Effector memory CD4-positive, alpha-beta T cell (primary cell): Measurements from ENCODE around the gene FAM209A.
"Not testable (repeated sequence)": the region's sequence is repeated elsewhere in the genome, so short reads cannot be mapped to it uniquely, and the experiment has no call there.

Experiments
- DNase-seq, 3 donors: peaks; one replicate each; pipeline ENCODE4 v3.0.0-alpha.2; 2020
- H3K27ac ChIP-seq: 2 replicates; pipeline ENCODE4 v1.7.0; 2013; ENCODE audit warnings: mild to moderate bottlenecking, low read length, moderate library complexity; ENCODE audit not compliant: insufficient read depth, poor library complexity, severe bottlenecking
- H3K27me3 ChIP-seq: replicated peaks from 2 replicates; pipeline ENCODE4 v1.7.0; 2013; ENCODE audit warnings: mild to moderate bottlenecking, low read length; ENCODE audit not compliant: insufficient read depth, control insufficient read depth, poor library complexity, severe bottlenecking
- H3K36me3 ChIP-seq: 2 replicates; pipeline ENCODE4 v1.7.0; 2013; ENCODE audit warnings: mild to moderate bottlenecking, low read length, moderate library complexity; ENCODE audit not compliant: control insufficient read depth, insufficient read depth
- H3K4me1 ChIP-seq: 2 replicates; pipeline ENCODE4 v1.7.0; 2013; ENCODE audit warnings: low read length, mild to moderate bottlenecking; ENCODE audit not compliant: control insufficient read depth, insufficient read depth, poor library complexity, severe bottlenecking
- H3K4me3 ChIP-seq: 2 replicates; pipeline ENCODE4 v1.7.0; 2013; ENCODE audit warnings: low read length, low read depth, mild to moderate bottlenecking; ENCODE audit not compliant: insufficient read depth, poor library complexity, severe bottlenecking
- H3K9me3 ChIP-seq: 2 replicates; pipeline ENCODE4 v1.7.0; 2013; ENCODE audit warnings: mild to moderate bottlenecking, low read length, moderate library complexity; ENCODE audit not compliant: control insufficient read depth
- total RNA-seq, 3 donors: gene quantifications; one replicate each; lab custom pipeline; 2026; lab: John Stamatoyannopoulos, UW

The FAM209A gene, protein sequence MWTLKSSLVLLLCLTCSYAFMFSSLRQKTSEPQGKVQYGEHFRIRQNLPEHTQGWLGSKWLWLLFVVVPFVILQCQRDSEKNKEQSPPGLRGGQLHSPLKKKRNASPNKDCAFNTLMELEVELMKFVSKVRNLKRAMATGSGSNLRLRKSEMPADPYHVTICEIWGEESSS
- total RNA-seq: 0.69 to 1.9 (median 1.3) reads per million in 3 donors

GRCh38 chr20:56524444-56524843 is at the start of gene FAM209A:
TSS of gene FAM209A (plus strand) at chr20:56524744. CDS start at chr20:56524809, 65 bp downstream.
- H3K27me3 ChIP-seq, DNase-seq, H3K4me3 ChIP-seq, H3K27ac ChIP-seq, H3K4me1 ChIP-seq: not testable (repeated sequence)
- Histone ChIP-seq H3K9me3 (peaks cover 12% of the 10 kb centered on the region), H3K36me3 (peaks cover 12% of the 10 kb centered on the region)

- DNase-seq: no peak
- no peaks in the 10 kb centered on the region for H3K9me3 ChIP-seq
- H3K27ac ChIP-seq: peak overlapping the region; percentile 21
- no peaks in the 10 kb centered on the region for H3K27me3 ChIP-seq
- peaks cover 9% of the 10 kb centered on the region for H3K4me1 ChIP-seq
- H3K4me3 ChIP-seq: no peak overlapping the region
- H3K36me3 ChIP-seq: peaks cover 63% of the 10 kb centered on the region
Measured at GRCh38 chr20:56483970-56484369, 40.6 kb upstream of the FAM209A start.

- Histone ChIP-seq H3K4me3 (no peak overlapping the region), H3K9me3 (no peaks in the 10 kb centered on the region), H3K4me1 (peaks cover 9% of the 10 kb centered on the region), H3K36me3 (peaks cover 57% of the 10 kb centered on the region), H3K27ac (no peak overlapping the region), H3K27me3 (no peaks in the 10 kb centered on the region)
- no peak for DNase-seq
Measured at GRCh38 chr20:56487216-56487615, 37.3 kb upstream of the FAM209A start.

- H3K36me3 ChIP-seq: peaks cover 68% of the 10 kb centered on the region
- H3K27me3 ChIP-seq: no peaks in the 10 kb centered on the region
- no peaks in the 10 kb centered on the region for H3K9me3 ChIP-seq
- peaks cover 5% of the 10 kb centered on the region for H3K4me1 ChIP-seq
- H3K27ac ChIP-seq: no peak overlapping the region
- no peak for DNase-seq
- no peak overlapping the region for H3K4me3 ChIP-seq
Measured at GRCh38 chr20:56488566-56488965, 36.0 kb upstream of the FAM209A start.

GRCh38 chr20:56501116-56501515 is 23.4 kb upstream of the FAM209A start:
- H3K27ac ChIP-seq: no peak overlapping the region
- no peaks in the 10 kb centered on the region for H3K4me1 ChIP-seq
- no peaks in the 10 kb centered on the region for H3K27me3 ChIP-seq
- H3K4me3 ChIP-seq: no peak overlapping the region
- DNase-seq: no peak
- H3K36me3 ChIP-seq: peaks cover 7% of the 10 kb centered on the region
- H3K9me3 ChIP-seq: no peaks in the 10 kb centered on the region

- Histone ChIP-seq H3K9me3 (no peaks in the 10 kb centered on the region), H3K4me1 (no peaks in the 10 kb centered on the region), H3K4me3 (no peak overlapping the region), H3K27me3 (no peaks in the 10 kb centered on the region), H3K36me3 (no peaks in the 10 kb centered on the region), H3K27ac (no peak overlapping the region)
- DNase-seq: no peak
Measured at GRCh38 chr20:56503916-56504315, 20.6 kb upstream of the FAM209A start.

GRCh38 chr20:56504373-56505005 is 20.1 kb upstream of the FAM209A start:
- no peak for DNase-seq
- H3K27ac ChIP-seq: no peak overlapping the region

GRCh38 chr20:56506103-56506502 is 18.4 kb upstream of the FAM209A start:
- no peaks in the 10 kb centered on the region for H3K36me3 ChIP-seq
- H3K4me3 ChIP-seq: no peak overlapping the region
- H3K4me1 ChIP-seq: no peaks in the 10 kb centered on the region
- H3K27ac ChIP-seq: no peak overlapping the region
- H3K27me3 ChIP-seq: no peaks in the 10 kb centered on the region
- no peaks in the 10 kb centered on the region for H3K9me3 ChIP-seq
- DNase-seq: no peak

More at GRCh38 chr20:56504373-56505005, 20.1 kb upstream of the FAM209A start:
- Histone ChIP-seq H3K9me3 (no peaks in the 10 kb centered on the region), H3K4me1 (no peaks in the 10 kb centered on the region), H3K27me3 (no peaks in the 10 kb centered on the region), H3K36me3 (no peaks in the 10 kb centered on the region), H3K4me3 (no peak overlapping the region)

DNA sequence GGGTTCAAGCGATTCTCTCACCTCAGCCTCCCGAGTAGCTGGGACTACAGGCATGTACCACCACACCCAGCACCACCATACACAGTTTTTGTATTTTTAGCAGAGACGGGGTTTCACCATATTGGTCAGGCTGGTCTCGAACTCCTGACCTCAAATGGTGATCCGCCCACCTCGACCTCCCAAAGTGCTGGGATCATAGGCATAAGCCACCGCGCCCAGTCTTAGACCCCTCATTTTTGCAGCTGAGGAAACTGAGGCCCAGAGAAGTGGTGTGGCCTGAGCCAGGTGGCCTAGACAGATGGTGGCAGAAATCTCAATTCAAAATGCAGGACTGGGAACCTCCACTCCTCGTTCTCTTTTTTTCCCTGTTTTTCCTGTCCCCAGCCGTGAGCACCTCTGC is 12.6 kb upstream of the FAM209A start:
- DNase-seq: no peak
- Histone ChIP-seq H3K9me3 (no peaks in the 10 kb centered on the region), H3K4me3 (no peak overlapping the region), H3K36me3 (peaks cover 18% of the 10 kb centered on the region), H3K27me3 (no peaks in the 10 kb centered on the region), H3K4me1 (no peaks in the 10 kb centered on the region), H3K27ac (no peak overlapping the region)
